ENCODE results near the gene FGF3. TPM values are rescaled to one million over a fixed set of nuclear protein-coding genes. Genes with fewer than 3 reads are reported as not detected.

Gene FGF3
- total RNA-seq, 1 donor from 2014 or later, result not detected

GRCh38 chr11:69861901-69862300 lies 42.7 kb upstream of the FGF3 start:
- Mint-ChIP-seq H3K4me3 (ENCODE audit: unreplicated experiment) (no peak overlapping the region), H3K27me3 (ENCODE audit: low read depth, unreplicated experiment) (peaks cover 55% of the 10 kb centered on the region), H3K27ac (ENCODE audit: unreplicated experiment) (no peak overlapping the region), H3K36me3 (ENCODE audit: low read depth, unreplicated experiment) (no peaks in the 10 kb centered on the region), H3K4me1 (ENCODE audit: low read depth, unreplicated experiment) (no peaks in the 10 kb centered on the region), H3K9me3 (ENCODE audit: unreplicated experiment) (peaks cover 2% of the 10 kb centered on the region)
- Histone ChIP-seq H3K4me2 (ENCODE audit: low read length) (no peak overlapping the region), H3K36me3 (ENCODE audit: insufficient read depth, low read length) (no peaks in the 10 kb centered on the region), H3K27ac (ENCODE audit: low read depth, low read length) (no peak overlapping the region), H3K4me1 (ENCODE audit: insufficient read depth, low read length) (peaks cover 4% of the 10 kb centered on the region), H3K9me3 (ENCODE audit: insufficient read depth, low read depth, low read length) (no peaks in the 10 kb centered on the region), H2AFZ (ENCODE audit: low read depth, low read length) (no peak overlapping the region), H3K79me2 (ENCODE audit: insufficient read depth, low read length) (no peaks in the 10 kb centered on the region), H3K4me3 (ENCODE audit: insufficient read depth, low read depth, low read length) (no peak overlapping the region), H3K27me3 (ENCODE audit: insufficient read depth, low read length) (peaks cover 21% of the 10 kb centered on the region), H4K20me1 (ENCODE audit: insufficient read depth, low read length) (no peaks in the 10 kb centered on the region), H3K9ac (ENCODE audit: low read length) (no peak overlapping the region)
- FAIRE-seq (no peak), DNase-seq (ENCODE audit: low read depth) (no peak)
- TF ChIP-seq EZH2 (IDR thresholded peaks at IDR 0.05; ENCODE audit: insufficient read depth, low read length) (no peak), CTCF (IDR thresholded peaks at IDR 0.05; ENCODE audit: insufficient read depth, low read depth, low read length) (no peak)

GRCh38 chr11:69860796-69861445 lies 41.7 kb upstream of the FGF3 start:
- no peak for DNase-seq (ENCODE audit: low read depth)
- FAIRE-seq, result no peak

More at GRCh38 chr11:69860796-69861445, 41.7 kb upstream of the FGF3 start:
- H3K36me3 Mint-ChIP-seq (ENCODE audit: low read depth, unreplicated experiment), result no peaks in the 10 kb centered on the region
- Histone ChIP-seq H2AFZ (ENCODE audit: low read depth, low read length) (no peak overlapping the region), H3K4me2 (ENCODE audit: low read length) (no peak overlapping the region), H3K36me3 (ENCODE audit: insufficient read depth, low read length) (no peaks in the 10 kb centered on the region), H3K9ac (ENCODE audit: low read length) (no peak overlapping the region), H4K20me1 (ENCODE audit: insufficient read depth, low read length) (no peaks in the 10 kb centered on the region), H3K9me3 (ENCODE audit: insufficient read depth, low read depth, low read length) (no peaks in the 10 kb centered on the region), H3K79me2 (ENCODE audit: insufficient read depth, low read length) (no peaks in the 10 kb centered on the region), H3K4me1 (ENCODE audit: insufficient read depth, low read length) (peaks cover 4% of the 10 kb centered on the region), H3K27ac (ENCODE audit: low read depth, low read length) (no peak overlapping the region), H3K27me3 (ENCODE audit: insufficient read depth, low read length) (peaks cover 21% of the 10 kb centered on the region), H3K4me3 (ENCODE audit: insufficient read depth, low read depth, low read length) (no peak overlapping the region)
- H3K4me3 Mint-ChIP-seq (ENCODE audit: unreplicated experiment), result no peak overlapping the region
- no peak for TF ChIP-seq EZH2 (IDR thresholded peaks at IDR 0.05; ENCODE audit: insufficient read depth, low read length)
- no peak for TF ChIP-seq CTCF (IDR thresholded peaks at IDR 0.05; ENCODE audit: insufficient read depth, low read depth, low read length)
- H3K27ac Mint-ChIP-seq (ENCODE audit: unreplicated experiment), result no peak overlapping the region
- H3K27me3 Mint-ChIP-seq (ENCODE audit: low read depth, unreplicated experiment), result peaks cover 54% of the 10 kb centered on the region
- peaks cover 2% of the 10 kb centered on the region for H3K9me3 Mint-ChIP-seq (ENCODE audit: unreplicated experiment)
- no peaks in the 10 kb centered on the region for H3K4me1 Mint-ChIP-seq (ENCODE audit: low read depth, unreplicated experiment)

Data from astrocyte (in vitro differentiated cells and primary cell).